COLO829 (cell line): ENCODE data around the gene RFX1.
"Not testable (repeated sequence)": the region's sequence is repeated elsewhere in the genome, so short reads cannot be mapped to it uniquely, and the experiment has no call there.

ENCODE experiments used
- DNase-seq: peaks from one replicate; pipeline ENCODE4 v3.0.0; 2012; ENCODE audit warnings: low spot score

RFX1 gene

DNA sequence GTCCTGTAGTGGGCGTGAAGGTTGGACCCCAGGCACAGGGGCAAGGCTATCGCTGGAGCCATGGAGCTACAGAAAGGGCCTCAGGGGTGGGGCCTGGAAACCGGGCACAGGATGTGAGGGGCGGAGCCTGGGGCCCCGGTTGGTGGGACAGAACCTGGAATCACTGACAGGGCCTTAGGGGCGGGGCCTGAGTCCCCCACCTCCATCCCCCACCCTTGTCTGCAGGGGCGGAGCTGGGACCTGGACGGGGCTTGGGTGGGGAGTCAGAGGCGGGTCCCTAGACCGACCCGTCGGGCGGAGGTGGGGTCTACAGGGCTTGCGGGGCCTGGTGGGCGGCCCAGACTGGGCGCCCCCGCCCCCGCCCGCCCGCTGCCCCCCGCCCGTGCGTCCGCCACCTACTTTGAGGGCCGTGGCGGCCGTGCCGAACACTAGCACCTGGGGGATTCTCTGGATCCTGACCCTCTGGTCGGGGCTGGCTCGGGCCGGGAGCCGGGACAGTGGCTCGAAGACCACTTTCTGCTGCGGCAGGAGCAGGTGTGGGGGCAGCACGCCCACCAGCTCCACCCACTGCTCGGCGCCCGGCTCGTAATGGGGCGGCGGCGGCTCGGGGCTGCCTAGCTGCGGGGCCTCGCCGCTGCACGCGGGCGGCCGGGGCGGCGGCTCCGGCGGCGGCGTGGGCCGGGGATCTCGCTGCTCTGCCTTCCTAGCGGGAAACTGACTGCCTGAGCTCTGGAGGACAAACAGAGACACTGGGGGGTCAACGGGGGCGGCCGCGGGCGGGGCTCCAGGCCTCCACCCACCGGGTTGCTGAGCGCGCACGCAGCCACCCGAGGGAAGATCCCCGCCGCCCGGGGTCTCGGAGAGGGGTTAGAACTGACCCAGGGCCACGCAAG lies 27.5 kb downstream of the RFX1 start:
- no peak for DNase-seq

GRCh38 chr19:13977803-13978202 lies 28.3 kb downstream of the RFX1 start:
- DNase-seq = no peak

- DNase-seq = no peak
These were observed 29.7 kb downstream of the RFX1 start for GRCh38 chr19:13976446-13976845.

DNA sequence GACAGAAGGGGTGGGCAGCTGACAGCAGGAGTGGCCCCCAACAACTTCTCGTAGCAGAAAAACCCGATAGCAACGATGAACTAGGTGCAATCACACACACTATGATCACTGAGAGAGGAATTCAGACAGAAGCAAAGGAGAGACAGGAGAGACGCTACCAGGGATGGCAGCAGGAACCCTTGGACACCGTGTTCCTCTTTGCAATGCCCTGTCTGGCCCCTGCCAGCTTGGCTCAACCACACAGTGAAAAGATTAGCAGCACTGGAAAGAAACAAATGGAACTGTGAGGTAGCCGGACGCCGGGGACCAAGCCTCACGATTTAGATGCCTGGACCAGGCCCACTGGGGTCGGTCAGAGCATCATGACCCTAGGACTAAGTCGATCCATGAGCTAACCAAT lies 30.2 kb downstream of the RFX1 start:
- DNase-seq = no peak

DNA sequence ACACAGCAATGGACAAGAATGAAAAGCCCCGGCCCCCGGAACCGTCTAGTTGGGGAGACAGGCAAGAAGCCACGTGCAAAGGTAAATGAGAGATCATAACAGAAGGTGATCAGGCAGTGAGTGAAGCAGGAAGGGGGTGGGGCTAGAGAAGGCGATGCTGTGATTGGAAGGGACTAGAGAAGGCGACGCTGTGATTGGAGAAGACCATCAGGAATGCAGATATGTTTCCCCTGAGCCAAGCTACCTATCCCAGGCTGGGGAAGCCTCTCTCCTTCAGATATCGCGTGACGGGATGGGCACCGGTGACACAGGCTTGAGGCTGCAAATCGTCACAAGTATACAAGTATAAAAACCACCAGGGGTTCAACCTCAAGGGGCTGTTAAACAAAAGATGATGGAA lies 32.0 kb downstream of the RFX1 start:
- DNase-seq = peak; percentile 15

- not testable (repeated sequence) for DNase-seq
These were observed 32.6 kb downstream of the RFX1 start for GRCh38 chr19:13973479-13973878.

DNA sequence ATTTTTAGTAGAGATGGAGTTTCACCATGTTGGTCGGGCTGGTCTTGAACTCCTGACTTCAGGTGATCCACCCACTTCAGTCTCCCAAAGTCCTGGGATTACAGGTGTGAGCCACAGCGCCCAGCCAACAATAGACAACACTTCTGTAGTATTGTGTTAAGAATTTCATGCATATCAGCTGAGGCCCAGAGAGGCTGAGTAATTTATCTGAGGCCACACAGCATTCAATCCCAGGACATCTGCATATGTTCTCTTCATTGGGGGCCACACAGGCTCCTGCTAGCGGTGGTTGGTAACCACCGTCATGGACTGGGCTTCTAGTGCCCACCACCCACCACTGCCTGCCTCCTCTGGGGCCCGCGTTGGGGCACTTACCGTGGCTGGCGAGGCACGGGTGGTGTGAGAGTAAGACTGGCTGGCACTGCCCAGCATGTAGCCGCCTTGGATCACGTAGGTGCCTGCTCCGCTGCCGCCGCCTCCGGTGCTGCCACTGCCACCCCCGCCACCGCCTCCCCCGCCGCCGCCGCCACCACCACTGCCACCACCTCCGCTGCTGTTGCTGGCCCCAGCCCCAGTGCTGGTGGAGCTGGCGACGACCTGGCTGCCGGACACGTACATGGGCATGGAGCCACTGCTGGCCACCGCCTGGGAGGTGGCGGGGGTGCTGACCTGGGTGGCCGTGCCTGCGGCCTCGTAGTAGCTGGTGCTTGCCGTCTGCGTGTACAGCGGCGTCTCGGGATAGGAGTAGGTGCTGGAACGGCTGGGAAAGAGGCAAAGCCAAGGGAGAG lies 33.6 kb downstream of the RFX1 start:
- DNase-seq = no peak

- DNase-seq = not testable (repeated sequence)
These were observed 34.3 kb downstream of the RFX1 start for GRCh38 chr19:13971868-13972267.

DNA sequence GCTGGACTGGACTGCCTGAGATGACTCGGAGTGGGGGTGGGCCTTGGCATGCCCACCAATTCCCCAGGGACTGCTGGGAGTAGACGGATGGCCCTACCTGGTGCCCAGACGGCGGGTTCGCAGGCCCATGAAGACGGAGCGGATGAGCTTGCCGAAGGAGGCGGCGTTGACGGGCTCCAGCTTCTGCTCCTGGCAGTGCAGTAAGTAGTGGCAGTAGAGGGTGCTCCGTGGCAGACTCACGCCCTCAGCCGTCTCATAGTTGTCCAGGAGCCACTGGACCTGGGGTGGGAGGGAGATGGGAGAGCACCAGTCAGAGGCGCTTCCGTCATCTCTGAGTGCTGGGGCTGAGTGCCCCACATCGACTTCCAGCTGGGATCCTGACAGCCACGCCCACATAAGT lies 36.2 kb downstream of the RFX1 start:
- DNase-seq = no peak

DNA sequence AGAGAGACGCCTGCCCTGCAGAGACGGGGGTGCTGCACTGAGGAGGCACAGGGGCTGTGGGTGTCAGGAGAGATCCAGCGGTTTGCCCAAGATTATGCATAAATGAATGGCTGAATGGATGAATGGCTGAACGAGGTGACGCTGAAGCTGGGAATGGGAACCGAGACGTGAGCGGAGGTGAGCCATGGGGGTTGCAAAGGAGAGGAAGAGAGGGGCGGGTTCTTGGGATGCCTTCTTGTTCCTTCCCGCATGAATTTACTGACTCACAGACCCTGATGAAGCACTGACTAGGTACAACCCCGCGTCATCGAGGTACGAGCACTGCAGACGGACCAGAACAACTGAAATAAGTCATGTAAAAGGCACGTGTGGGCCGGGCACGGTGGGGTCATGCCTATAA lies 37.1 kb downstream of the RFX1 start:
- DNase-seq = no peak

DNA sequence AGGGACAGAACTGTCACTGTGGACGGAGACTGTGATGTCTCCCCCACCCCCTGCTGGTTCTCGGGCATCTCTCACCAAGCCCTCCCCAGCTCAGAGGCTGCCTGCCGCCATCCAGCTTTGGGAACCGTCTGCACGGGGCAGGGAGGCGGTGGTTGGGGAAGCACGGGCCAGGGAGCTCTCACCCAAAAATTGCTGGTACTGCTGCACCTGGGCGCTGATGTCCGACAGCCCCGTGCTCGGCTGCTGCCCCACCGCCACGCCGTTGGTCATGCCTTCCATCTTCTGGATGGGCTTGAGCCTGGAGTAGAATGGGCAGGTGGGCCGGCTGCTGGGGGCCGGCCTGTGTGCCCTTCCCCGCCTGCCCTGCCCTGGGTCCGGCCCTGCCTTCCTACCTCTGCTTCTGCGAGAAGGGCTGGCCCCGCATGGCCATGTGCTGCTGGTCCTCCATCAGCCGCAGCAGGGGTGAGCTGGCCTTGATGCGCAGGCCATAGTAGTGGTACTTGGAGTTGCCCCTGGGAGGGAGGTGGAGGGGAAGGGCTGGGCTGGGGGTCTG lies 37.7 kb downstream of the RFX1 start:
- no peak for DNase-seq

DNA sequence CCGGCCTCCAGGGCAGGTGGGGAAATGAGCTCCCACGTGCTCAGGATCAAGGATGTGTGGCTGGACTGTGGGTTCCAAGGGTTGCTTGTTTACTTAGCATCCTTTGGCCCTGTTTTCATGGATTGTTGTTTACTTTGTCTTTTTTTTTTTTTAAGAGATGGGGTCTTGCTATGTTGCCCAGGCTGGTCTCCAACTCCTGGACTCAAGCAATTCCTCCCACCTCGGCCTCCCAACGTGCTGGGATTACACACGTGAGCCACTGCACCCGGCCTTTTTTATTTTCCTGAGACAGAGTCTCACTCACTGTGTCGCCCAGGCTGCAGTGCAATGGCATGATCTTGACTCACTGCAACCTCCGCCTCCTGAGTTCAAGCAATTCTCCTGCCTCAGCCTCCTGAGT lies 38.9 kb downstream of the RFX1 start:
- not testable (repeated sequence) for DNase-seq

DNA sequence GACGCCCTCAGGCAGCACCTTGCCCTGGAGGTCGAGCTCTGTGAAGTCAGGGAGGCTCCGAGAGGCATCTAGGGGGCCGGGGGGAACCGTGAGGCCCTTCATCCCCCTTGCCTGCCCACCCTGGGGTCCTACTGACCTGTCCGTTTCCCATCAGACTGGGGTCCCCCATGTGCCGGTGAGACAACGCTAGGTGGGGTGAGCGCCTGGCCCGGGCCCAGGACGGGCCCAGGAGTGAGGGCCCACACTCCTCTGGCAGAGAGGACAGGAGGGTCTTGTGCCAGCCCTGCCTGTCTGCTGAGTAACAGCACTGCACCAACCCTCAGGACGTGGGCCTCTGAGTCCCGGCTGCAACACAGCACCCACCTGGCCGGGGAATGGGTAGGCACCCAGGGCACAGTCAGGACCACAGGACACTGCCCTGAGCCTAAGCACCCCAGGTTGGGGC lies 39.4 kb downstream of the RFX1 start:
- no peak for DNase-seq

DNA sequence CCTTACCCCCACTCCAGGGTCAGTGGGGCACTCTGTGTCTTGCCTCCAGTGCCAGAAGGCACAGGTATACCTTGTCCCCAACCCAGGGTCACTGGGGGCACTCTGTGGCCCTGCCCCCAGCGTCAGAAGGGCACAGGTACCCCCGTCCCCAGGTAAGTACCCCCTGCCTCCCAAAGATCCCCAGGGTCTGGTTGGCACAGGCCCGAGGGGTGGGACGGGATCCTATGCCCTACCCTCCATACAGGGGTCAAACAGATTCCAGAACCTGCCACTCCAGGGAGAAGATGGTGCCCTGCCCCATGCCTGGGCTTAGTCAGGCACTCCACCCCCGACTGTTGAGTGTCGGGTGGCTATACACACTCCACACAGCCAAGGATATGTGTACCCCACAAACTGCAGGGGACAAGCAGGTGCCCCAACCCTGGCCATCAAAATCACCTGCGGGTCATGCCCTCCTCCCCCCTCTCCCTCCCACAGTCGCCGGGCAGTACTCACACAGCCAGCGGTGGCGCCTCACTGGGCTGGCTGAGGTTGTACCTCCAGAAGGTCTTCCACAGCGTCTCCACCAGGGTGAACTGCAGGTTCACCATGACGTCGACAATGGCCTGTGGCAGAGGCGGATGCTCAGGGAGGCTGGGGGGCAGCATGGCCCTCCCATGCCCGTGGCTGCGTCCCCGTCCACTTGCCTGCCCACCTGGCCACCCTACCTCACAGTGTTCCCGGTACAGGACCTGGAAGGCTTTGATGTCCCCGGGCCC lies 40.0 kb downstream of the RFX1 start:
- no peak for DNase-seq

DNA sequence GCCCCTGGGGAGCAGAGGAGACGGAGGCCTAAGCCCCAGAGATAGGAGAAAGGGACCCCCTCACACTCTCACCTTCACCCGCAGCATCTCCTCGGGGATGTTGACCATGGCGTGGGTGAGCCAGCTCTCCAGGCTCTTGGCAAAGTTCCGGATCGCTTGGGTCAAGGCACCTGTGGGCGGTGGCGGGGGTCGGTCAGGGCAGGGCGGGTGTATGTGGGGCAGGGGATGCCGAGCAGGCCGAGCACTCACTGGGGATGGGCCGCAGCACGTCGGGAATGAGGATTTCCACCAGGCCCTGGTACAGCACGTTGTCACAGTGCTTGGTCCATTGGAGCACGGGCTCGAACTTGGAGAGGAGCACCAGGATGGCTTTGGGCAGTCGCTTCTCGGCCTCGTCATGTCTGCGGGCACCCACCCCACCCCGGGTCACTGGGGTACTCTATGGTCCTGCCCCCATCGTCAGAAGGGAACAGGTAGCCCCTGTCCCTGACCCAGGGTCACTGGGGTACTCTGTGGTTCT lies 40.7 kb downstream of the RFX1 start:
- DNase-seq = no peak

- no peak for DNase-seq
These were observed 41.3 kb downstream of the RFX1 start for GRCh38 chr19:13964776-13965175.

GRCh38 chr19:13963603-13964105 lies 42.5 kb downstream of the RFX1 start:
- no peak for DNase-seq

GRCh38 chr19:13962699-13963602 lies 43.2 kb downstream of the RFX1 start:
- no peak for DNase-seq

DNA sequence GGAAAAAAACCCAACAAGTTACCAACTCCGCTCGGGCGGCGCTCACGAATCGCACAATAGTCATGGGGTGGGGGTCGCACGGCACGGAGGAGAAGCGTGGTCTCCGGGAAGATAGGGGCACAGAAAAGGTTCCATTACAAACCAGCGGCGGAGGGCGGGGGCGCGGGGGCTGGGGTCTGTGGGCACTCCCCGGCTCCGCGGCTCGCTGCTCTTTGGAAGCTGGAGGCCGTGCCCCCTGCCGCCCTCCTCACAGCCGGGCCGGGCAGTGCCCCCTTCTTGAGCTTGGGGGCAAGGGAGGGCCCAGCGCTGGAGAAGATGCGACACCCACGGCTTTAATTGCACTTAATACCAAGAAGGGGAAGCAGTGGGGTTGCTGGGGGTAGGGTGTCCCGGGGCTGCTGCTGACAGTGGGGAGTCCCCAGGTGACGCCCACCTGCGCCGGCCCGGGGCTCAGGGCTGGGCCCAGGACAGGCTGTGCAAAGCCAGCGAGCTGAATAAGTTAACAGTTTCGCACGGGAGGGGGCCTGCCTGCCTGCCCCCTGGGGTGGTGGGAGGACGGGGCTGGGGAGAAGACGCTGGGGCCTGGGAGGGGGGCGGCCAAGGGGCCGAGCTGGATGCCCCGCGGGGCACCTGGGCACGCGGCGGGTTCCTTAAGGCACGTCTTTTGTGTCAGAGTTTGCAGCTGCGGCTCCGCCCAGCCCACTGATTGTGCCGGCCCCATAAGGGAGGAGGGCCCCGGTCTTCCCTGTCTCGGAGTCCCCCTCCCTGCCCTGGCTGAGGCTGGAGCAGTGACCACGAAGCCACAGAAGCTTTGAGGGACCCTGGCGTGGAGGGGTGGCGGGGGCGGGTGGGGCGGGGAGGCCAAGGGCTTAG lies 44.1 kb downstream of the RFX1 start:
- no peak for DNase-seq
